Heart left ventricle (tissue), 16 donors: ENCODE results near the gene HEBP2. TPM values are rescaled to one million over a fixed set of nuclear protein-coding genes. Genes with fewer than 3 reads are reported as not detected.
A peak's percentile ranks its signal among the peaks of the same experiment; 100 is the strongest.
"Not testable (repeated sequence)": the region's sequence is repeated elsewhere in the genome, so short reads cannot be mapped to it uniquely, and the experiment has no call there.

Experiments
- ATAC-seq, 4 donors: fragments of 200-7000 bp; cut with Tn5 transposase; one replicate each; pipeline ENCODE4 v1.9.1; 2020 to 2022; ENCODE audit warnings: moderate library complexity in 4 of 4, mild to moderate bottlenecking in 3 of 4, moderate number of reproducible peaks in 1 of 4
- DNase-seq, 5 donors: peaks; one replicate each; pipeline ENCODE4 v3.0.0-alpha.2; 2020
- H3K27ac ChIP-seq, 12 donors: fragments of 200-600 bp; sonication (generic) in 4 of 12; one replicate each; pipeline versions ENCODE4 v1.5.0 to v1.8.0; 2016 to 2022; ENCODE audit warnings: mild to moderate bottlenecking in 2 of 12
- H3K27me3 ChIP-seq, 9 donors: fragments of 200-600 bp; sonication (generic) in 2 of 9; one replicate each; pipeline versions ENCODE4 v1.5.1 to v1.8.0; 2016 to 2022; ENCODE audit warnings: mild to moderate bottlenecking in 3 of 9
- H3K36me3 ChIP-seq, 9 donors: fragments of 200-600 bp; sonication (generic) in 2 of 9; one replicate each; pipeline versions ENCODE4 v1.5.0 to v1.8.0; 2018 to 2022; ENCODE audit warnings: mild to moderate bottlenecking in 2 of 9
- H3K4me1 ChIP-seq, 12 donors: fragments of 200-600 bp; sonication (generic) in 4 of 12; one replicate each; pipeline versions ENCODE4 v1.5.0 to v1.8.0; 2016 to 2022; ENCODE audit warnings: mild to moderate bottlenecking in 3 of 12
- H3K4me3 ChIP-seq, 12 donors: fragments of 200-600 bp; sonication (generic) in 4 of 12; one replicate each; pipeline versions ENCODE4 v1.5.0 to v1.8.0; 2017 to 2022; ENCODE audit warnings: mild to moderate bottlenecking in 9 of 12, moderate library complexity in 4 of 12
- H3K9me3 ChIP-seq, 12 donors: fragments of 200-600 bp; sonication (generic) in 4 of 12; one replicate each; pipeline versions ENCODE4 v1.5.0 to v1.8.0; 2016 to 2022; ENCODE audit warnings: mild to moderate bottlenecking in 1 of 12
- CTCF ChIP-seq, 12 donors: fragments of 200-600 bp; sonication (generic) in 4 of 12; IDR thresholded peaks; one replicate each; pipeline versions ENCODE4 v1.5.0 to v1.8.0; 2018 to 2022; ENCODE audit warnings: antibody characterized with exemption in 12 of 12, mild to moderate bottlenecking in 5 of 12
- POLR2A ChIP-seq, 2 donors: fragments of 450-650 bp; IDR thresholded peaks; one replicate each; pipeline ENCODE4 v1.6.1; 2017; ENCODE audit warnings: antibody characterized with exemption in 2 of 2, mild to moderate bottlenecking in 2 of 2, moderate library complexity in 2 of 2
- WGBS, 4 donors: extraction: QIAGEN DNeasy Blood & Tissue Kit in 2 of 4; methylation state at CpG; one replicate each; pipeline versions ENCODE4 v1.1.5 to v1.1.7; 2013 to 2018; 5-methylcytosine and 5-hydroxymethylcytosine counted together
- intact Hi-C, 10 donors: fragments of 100-400 bp; cut with DNase I; formaldehyde crosslinking; loops; one replicate each; pipeline versions ENCODE4 v1.11.1 to v1.14.2; 2022
- long read RNA-seq, 3 donors: library from polyadenylated mRNA; unstranded; transcript quantifications; one replicate each; pipeline ENCODE4 v2.0.0, GENCODE V29; 2020 to 2021
- polyA plus RNA-seq, 2 donors: library from polyadenylated mRNA; stranded (reverse); fragments of 200-250 nt; gene quantifications; one replicate each; pipeline ENCODE4 v1.2.3, GENCODE V29; 2013
- total RNA-seq, 9 donors: library from RNA; depleted of rRNA in 2 of 9; stranded (reverse); fragments of >200 nt in 2 of 9; fragmentation: NEBNext Ultra II Directional in 3 of 9; extraction: Animal tissue kit (Norgen Biotek cat#: 25700) in 3 of 9; gene quantifications; one replicate each; pipeline versions ENCODE4 v1.1.0 to v1.2.4, GENCODE V29; 2016 to 2023
- donor health status: ischemic (EF 13 %, LVEDD 7.1; RV severe dilation, severe dysfunction).
- donor health status: healthy with polysubstance abuse.
- donor health status: DM: no; HTN: yes; CAD: no.
- donor health status: DM: no; HTN: no; CAD: no.
- donor health status: ischemic (EF 25% LVEDD 6.9; RV normal size, moderate dysfunction).
- donor health status: ischemic (EF 25% LVEDD 5.7; RV mildly dilated, moderate dysfunction).
- donor health status: healthy.
- donor health status: DM: yes; HTN: yes; CAD: no.
- donor health status: ischemic (EF 35%, LVEDD 5.7; RV mildly dilated, moderate dysfunction).
- donor health status: nonischemic (EF 11% LVEDD 7.7; RV severe dilation, severe dysfunction).
- donor health status: DM: yes; HTN: yes; CAD: no.
- donor health status: PGD.
- donor health status: ischemic (EF 29% LVEDD 5.4; RV normal size, mild dysfunction).
- donor health status: nonischemic (EF 23%, LVEDD 6.1; RV moderate dilation, normal function).

The HEBP2 gene, protein sequence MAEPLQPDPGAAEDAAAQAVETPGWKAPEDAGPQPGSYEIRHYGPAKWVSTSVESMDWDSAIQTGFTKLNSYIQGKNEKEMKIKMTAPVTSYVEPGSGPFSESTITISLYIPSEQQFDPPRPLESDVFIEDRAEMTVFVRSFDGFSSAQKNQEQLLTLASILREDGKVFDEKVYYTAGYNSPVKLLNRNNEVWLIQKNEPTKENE
- total RNA-seq = 100 to 1,000 TPM in 4 of 9 donors, 10 to 100 TPM in 5; 45.1 to 110 (median 92.6) TPM
- 10 to 100 TPM; 20.3 to 52.1 TPM for polyA plus RNA-seq
- long read RNA-seq, donor 1, full-length matches to known transcripts = 187 of 205 reads
- long read RNA-seq, donor 1, partial matches to known transcripts = 11 of 205 reads
- long read RNA-seq, donor 1, other reads (novel, unspliced or antisense) = 7 of 205 reads
- long read RNA-seq, donor 2, full-length matches to known transcripts = 1 of 29 reads
- long read RNA-seq, donor 2, partial matches to known transcripts = 5 of 29 reads
- long read RNA-seq, donor 2, other reads (novel, unspliced or antisense) = 23 of 29 reads
- long read RNA-seq, donor 3, full-length matches to known transcripts = 124 of 146 reads
- long read RNA-seq, donor 3, partial matches to known transcripts = 13 of 146 reads
- long read RNA-seq, donor 3, other reads (novel, unspliced or antisense) = 9 of 146 reads

DNA sequence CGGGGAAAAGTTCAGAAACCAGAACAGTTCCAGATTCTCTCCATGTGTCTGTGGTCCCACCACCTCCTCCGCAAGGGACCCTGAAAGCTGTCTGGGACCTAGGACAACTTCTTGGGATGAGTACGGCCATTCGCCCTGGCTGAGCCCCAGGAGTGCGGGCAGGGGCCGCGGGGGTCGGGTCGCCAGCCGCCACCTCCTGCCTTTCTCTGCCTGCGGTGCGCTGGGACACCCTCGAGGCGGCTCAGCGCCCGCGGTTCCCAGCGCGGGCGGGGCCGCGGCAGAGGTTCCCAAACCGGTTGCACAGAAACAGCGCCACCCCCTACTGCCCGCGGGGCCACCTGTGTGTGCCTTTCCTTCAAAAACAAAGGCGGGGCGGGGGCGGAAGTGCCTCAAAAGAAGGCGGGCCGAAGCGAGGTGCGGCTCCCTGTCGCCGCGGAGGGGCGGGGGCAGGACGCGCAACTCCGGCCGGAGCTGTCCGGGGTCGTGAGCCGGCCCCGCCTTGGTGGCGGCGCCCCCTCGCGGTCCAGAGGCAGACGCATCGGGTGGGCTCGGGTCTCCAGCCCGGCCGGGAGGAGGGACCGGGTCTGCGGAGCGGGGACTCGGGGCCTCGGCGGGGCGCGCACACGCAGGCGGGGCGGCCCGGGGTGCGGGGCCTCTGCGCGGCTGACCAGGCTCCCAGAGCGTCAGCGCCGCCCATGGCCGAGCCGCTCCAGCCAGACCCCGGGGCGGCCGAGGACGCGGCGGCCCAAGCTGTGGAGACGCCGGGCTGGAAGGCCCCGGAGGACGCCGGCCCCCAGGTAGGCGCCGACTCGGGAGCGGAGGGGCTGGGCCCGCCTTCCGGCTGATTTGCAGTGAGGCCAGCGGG, at the start of gene HEBP2:
Gene HEBP2, plus strand, starts transcription at position 423 of the 865 bp plus-strand sequence. Its CDS starts 273 bp downstream, at position 696.
- peak; percentile 12 to 84 for TF ChIP-seq POLR2A (IDR thresholded peaks at IDR 0.05)
- TF ChIP-seq CTCF (IDR thresholded peaks at IDR 0.05) = peak; percentile 47 to 85 (median 75)
- ATAC-seq (peak; percentile 94 to 96 (median 95)), DNase-seq (peak; percentile 95 to 97 (median 97))
- intact Hi-C loops = loop anchor here in 9 of 10 donors (1.0 to 10.0 kb wide), 10 partner anchors 97 to 297 kb away; partner anchors contain the start of gene PERP (in 1 of the 9)
- WGBS, 4 donors = 0 to 1% (median 0%) methylated on average over 22 to 92 of the region's 92 CpGs
- Histone ChIP-seq H3K27me3 (no peaks in the 10 kb centered on the region), H3K4me3 (peak within 1 kb of the TSS; percentile 71 to 92 (median 83)), H3K36me3 (peaks cover 0 to 38% (median 33%) of the 10 kb centered on the region in 9 donors), H3K9me3 (no peaks in the 10 kb centered on the region), H3K4me1 (peaks cover 0 to 27% (median 14%) of the 10 kb centered on the region in 12 donors), H3K27ac (peak within 1 kb of the TSS; percentile 78 to 98 (median 96))

DNA sequence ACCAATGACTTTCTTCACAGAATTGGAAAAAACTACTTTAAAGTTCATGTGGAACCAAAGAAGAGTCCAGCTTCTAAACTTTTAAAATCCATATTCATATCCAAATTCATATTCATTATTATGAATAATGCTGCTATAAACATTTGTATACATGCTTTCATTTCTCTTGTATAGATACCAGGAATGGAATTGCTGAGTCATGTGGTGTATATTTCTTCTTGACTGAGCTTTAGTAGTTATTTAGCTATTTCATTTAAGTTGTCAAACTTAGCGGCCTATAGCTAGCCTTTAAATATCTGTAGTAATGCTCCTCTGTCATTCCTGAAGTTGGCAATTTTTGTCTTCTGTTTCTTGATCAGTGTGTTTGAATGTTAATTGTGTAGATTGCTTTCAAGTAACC, 46.1 kb upstream of the HEBP2 start:
- Histone ChIP-seq H3K27ac (no peak overlapping the region), H3K4me3 (no peak overlapping the region), H3K4me1 (no peaks in the 10 kb centered on the region), H3K36me3 (no peaks in the 10 kb centered on the region), H3K9me3 (no peaks in the 10 kb centered on the region), H3K27me3 (no peaks in the 10 kb centered on the region)
- WGBS, 4 donors = 94 to 97% (median 96%) methylated on average over 1 of the region's 1 CpG
- intact Hi-C loops = no loop called here
- TF ChIP-seq CTCF (IDR thresholded peaks at IDR 0.05) = no peak
- TF ChIP-seq POLR2A (IDR thresholded peaks at IDR 0.05) = no peak
- no peak for DNase-seq
- ATAC-seq = no peak

- not testable (repeated sequence) for H3K9me3 ChIP-seq
Measured at GRCh38 chr6:138368684-138369083, 35.3 kb upstream of the HEBP2 start.

DNA sequence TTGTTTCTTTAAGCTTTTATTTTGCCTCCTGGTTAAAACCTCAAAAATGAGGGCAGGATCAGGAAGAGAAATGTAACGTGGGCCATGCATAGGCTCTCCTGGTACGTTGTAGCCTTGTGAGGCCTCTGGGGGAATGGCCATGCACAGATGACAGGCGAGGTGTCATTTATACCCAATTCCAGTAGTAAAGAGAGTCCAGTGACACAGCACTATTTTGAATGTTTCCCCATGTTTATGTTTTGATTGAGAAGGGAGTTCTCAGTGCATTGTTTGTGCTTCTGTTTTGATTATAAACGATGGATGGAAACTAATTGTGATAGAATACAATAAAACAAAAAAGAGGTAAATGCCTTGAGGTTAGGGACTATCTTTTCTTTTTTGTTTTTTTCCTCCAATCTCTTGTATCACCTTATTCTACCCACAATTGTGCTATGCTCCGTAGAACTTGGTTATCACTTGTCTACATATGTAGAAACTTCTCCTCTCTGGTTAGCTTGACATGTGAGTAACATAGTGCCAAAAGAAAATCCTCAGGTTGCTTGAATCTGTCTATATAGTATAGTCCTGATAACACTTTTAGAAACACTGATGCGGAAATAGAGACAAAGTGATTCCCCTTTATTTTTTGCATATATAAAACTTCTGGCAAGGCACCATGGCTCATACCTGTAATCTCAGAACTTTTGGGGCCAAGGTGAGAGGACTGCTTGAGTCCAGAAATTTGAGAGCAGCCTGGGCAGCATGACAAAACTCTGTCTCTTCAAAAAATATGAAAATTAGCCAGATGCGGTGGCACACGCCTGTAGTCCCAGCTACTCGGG, 33.2 kb upstream of the HEBP2 start:
- TF ChIP-seq POLR2A (IDR thresholded peaks at IDR 0.05) (no peak), CTCF (IDR thresholded peaks at IDR 0.05) (no peak)
- WGBS, 4 donors = 75 to 87% (median 81%) methylated on average over 9 of the region's 9 CpGs
- no peak for DNase-seq

More at GRCh38 chr6:138368684-138369083, 35.3 kb upstream of the HEBP2 start:
- H3K27ac ChIP-seq, H3K36me3 ChIP-seq, H3K4me1 ChIP-seq, DNase-seq, ATAC-seq, intact Hi-C loops, H3K27me3 ChIP-seq, H3K4me3 ChIP-seq: not testable (repeated sequence)
- 89 to 96% (median 94%) methylated on average over 8 of the region's 8 CpGs for WGBS, 4 donors

More for the DNA sequence above, 33.2 kb upstream of the HEBP2 start:
- H3K4me1 ChIP-seq = no peaks in the 10 kb centered on the region
- no peak overlapping the region for H3K27ac ChIP-seq
- H3K27me3 ChIP-seq = no peaks in the 10 kb centered on the region
- H3K36me3 ChIP-seq = no peaks in the 10 kb centered on the region
- peaks cover 0 to 5% (median 0%) of the 10 kb centered on the region in 12 donors for H3K9me3 ChIP-seq
- H3K4me3 ChIP-seq = no peak overlapping the region
- no peak for ATAC-seq
- intact Hi-C loops = no loop called here
